Transverse colon (tissue), 4 donors: ENCODE results near the gene NOM1. TPM values are rescaled to one million over a fixed set of nuclear protein-coding genes. Genes with fewer than 3 reads are reported as not detected.

Experiments used
- DNase-seq: peaks from one replicate; pipeline ENCODE4 v3.0.0-alpha.2; 2019
- H3K27ac ChIP-seq, 4 donors: fragments of 200-600 bp; sonication (generic); 2 replicates each; pipeline ENCODE4 v1.5.1; 2016 to 2018; ENCODE audit warnings: inconsistent platforms in 4 of 4
- H3K27me3 ChIP-seq: fragments of 200-600 bp; sonication (generic); 2 replicates; pipeline ENCODE4 v1.5.1; 2017; ENCODE audit warnings: inconsistent platforms
- H3K36me3 ChIP-seq, 4 donors: fragments of 200-600 bp; sonication (generic); 2 replicates each; pipeline ENCODE4 v1.5.1; 2017 to 2019; ENCODE audit warnings: inconsistent platforms in 4 of 4
- H3K4me1 ChIP-seq, 4 donors: fragments of 200-600 bp; sonication (generic); 2 replicates each; pipeline ENCODE4 v1.5.1; 2017 to 2020; ENCODE audit warnings: inconsistent platforms in 4 of 4
- H3K4me3 ChIP-seq, 4 donors: fragments of 200-600 bp; sonication (generic); 1 replicate in 1 of 4; 2 replicates in 3 of 4; pipeline versions ENCODE4 v1.5.1 to v1.6.1; 2017 to 2019; ENCODE audit warnings: inconsistent platforms in 4 of 4
- H3K9me3 ChIP-seq, 2 donors: fragments of 200-600 bp; sonication (generic); 2 replicates each; pipeline ENCODE4 v1.5.1; 2017 to 2019; ENCODE audit warnings: inconsistent platforms in 2 of 2
- CTCF ChIP-seq, 5 experiments: fragments of 200-600 bp in 3 of 5; fragments of 450-650 bp in 2 of 5; sonication (generic) in 3 of 5; IDR thresholded peaks; 1 replicate in 2 of 5; 2 replicates in 3 of 5; pipeline ENCODE4 v1.5.1; 2016 to 2017; ENCODE audit warnings: antibody characterized with exemption in 5 of 5, inconsistent platforms in 3 of 5, mild to moderate bottlenecking in 2 of 5, moderate library complexity in 1 of 5
- EP300 ChIP-seq: sonication (generic); formaldehyde crosslinking; IDR thresholded peaks from one replicate; pipeline ENCODE4 v1.6.1; 2017; ENCODE audit warnings: antibody characterized with exemption, low read depth
- POLR2A ChIP-seq: fragments of 450-650 bp; IDR thresholded peaks from one replicate; pipeline ENCODE4 v1.6.1; 2016; ENCODE audit warnings: antibody characterized with exemption, mild to moderate bottlenecking, moderate library complexity
- POLR2AphosphoS5 ChIP-seq, 3 donors: sonication (generic); formaldehyde crosslinking; IDR thresholded peaks; one replicate each; pipeline ENCODE4 v1.6.1; 2016; ENCODE audit warnings: antibody characterized with exemption in 3 of 3
- WGBS, 2 donors: methylation state at CpG; one replicate each; pipeline ENCODE4 v1.1.5; 2018; ENCODE audit warnings: low coverage in 1 of 2; 5-methylcytosine and 5-hydroxymethylcytosine counted together
- in situ Hi-C, 4 donors: fragments of 200-750 bp; cut with MboI; loops; one replicate each; pipeline versions ENCODE4 v1.15.0 to v1.15.1; 2017; ENCODE audit warnings: low sequenced_read_pairs in 3 of 4, low pct_ligation_motif_present in 1 of 4, low pct_unique_long_range_greater_than_20kb in 1 of 4
- intact Hi-C: fragments of 100-400 bp; cut with DNase I; formaldehyde crosslinking; loops from one replicate; pipeline ENCODE4 v1.15.1; 2023; ENCODE audit warnings: low total_unique reads
- total RNA-seq, 4 donors: library from RNA; depleted of rRNA; stranded (reverse); fragments of >200 nt; gene quantifications; one replicate each; pipeline ENCODE4 v1.1.0, GENCODE V29; 2016

The NOM1 gene
- total RNA-seq, 4 donors from 2014 or later: 6.6 to 22.4 (median 15.2) TPM

GRCh38 chr7:157009778-157010587 is 60.5 kb downstream of the NOM1 start:
- Histone ChIP-seq H3K36me3 (no peaks in the 10 kb centered on the region), H3K27me3 (peaks cover 95% of the 10 kb centered on the region), H3K27ac (peak overlapping the region; percentile 85 to 92 (median 92)), H3K4me3 (peak overlapping the region; percentile 45 to 66 (median 61)), H3K4me1 (peaks cover 2 to 58% (median 36%) of the 10 kb centered on the region in 4 donors), H3K9me3 (no peaks in the 10 kb centered on the region)
- DNase-seq: no peak
- TF ChIP-seq POLR2A (no peak), POLR2AphosphoS5 (IDR thresholded peaks at IDR 0.05) (no peak), EP300 (no peak), CTCF (IDR thresholded peaks at IDR 0.05) (no peak)
- in situ Hi-C loops (no loop called here), intact Hi-C loops (no loop called here)
- 2% methylated on average over 78 of the region's 130 CpGs; no CpG with 5 or more reads in 1 of the 2 donors for WGBS, 2 donors

- peaks cover 95% of the 10 kb centered on the region for H3K27me3 ChIP-seq
- DNase-seq: peak; percentile 89
These were observed 61.2 kb downstream of the NOM1 start, which contains the start of gene MNX1 for GRCh38 chr7:157010588-157011332. Gene MNX1, minus strand, starts transcription at chr7:157010663. Its CDS starts 313 bp downstream, at chr7:157010350.

GRCh38 chr7:157011333-157012112 is 62.0 kb downstream of the NOM1 start:
- intact Hi-C loops: no loop called here
- 1% methylated on average over 35 of the region's 37 CpGs; no CpG with 5 or more reads in 1 of the 2 donors for WGBS, 2 donors
- Histone ChIP-seq H3K9me3 (no peaks in the 10 kb centered on the region), H3K4me1 (peaks cover 2 to 43% (median 23%) of the 10 kb centered on the region in 4 donors), H3K27me3 (peaks cover 95% of the 10 kb centered on the region), H3K27ac (peak overlapping the region in 1 of 4 donors; percentile 90), H3K4me3 (peak overlapping the region in 3 of 4 donors; percentile 61 to 66 (median 61)), H3K36me3 (no peaks in the 10 kb centered on the region)
- TF ChIP-seq POLR2A (no peak), CTCF (IDR thresholded peaks at IDR 0.05) (no peak), POLR2AphosphoS5 (IDR thresholded peaks at IDR 0.05) (no peak), EP300 (no peak)
- DNase-seq: no peak
- in situ Hi-C loops: no loop called here

More at GRCh38 chr7:157010588-157011332, 61.2 kb downstream of the NOM1 start, which contains the start of gene MNX1:
- TF ChIP-seq CTCF (IDR thresholded peaks at IDR 0.05) (no peak), POLR2A (peak; percentile 74), EP300 (no peak), POLR2AphosphoS5 (IDR thresholded peaks at IDR 0.05) (peak; percentile 30 to 79 (median 77))
- peaks cover 2 to 51% (median 31%) of the 10 kb centered on the region in 4 donors for H3K4me1 ChIP-seq
- intact Hi-C loops: no loop called here
- H3K36me3 ChIP-seq: no peaks in the 10 kb centered on the region
- in situ Hi-C loops: no loop called here
- H3K27ac ChIP-seq: peak within 1 kb of the TSS; percentile 85 to 92 (median 92)
- H3K9me3 ChIP-seq: no peaks in the 10 kb centered on the region
- WGBS, 2 donors: 1% methylated on average over 31 of the region's 87 CpGs; no CpG with 5 or more reads in 1 of the 2 donors
- H3K4me3 ChIP-seq: peak within 1 kb of the TSS; percentile 45 to 66 (median 61)
